WTC11 (cell line): ENCODE data around the gene GALNT2.

ENCODE experiments used
- ELF4 ChIP-seq: sonication (generic); formaldehyde crosslinking; IDR thresholded peaks from 2 replicates; pipeline ENCODE4 v1.8.1; 2022; ENCODE audit warnings: low read depth, mild to moderate bottlenecking, moderate library complexity, missing genetic modification reagents
- JAZF1 ChIP-seq: fragments of 250-450 bp; sonication (Bioruptor Pico); IDR thresholded peaks from 2 replicates; pipeline ENCODE4 v1.9.0; 2021; ENCODE audit warnings: moderate library complexity, mild to moderate bottlenecking, inconsistent platforms
- JUN ChIP-seq: sonication (generic); formaldehyde crosslinking; IDR thresholded peaks from 2 replicates; pipeline ENCODE4 v1.8.0; 2023; ENCODE audit warnings: mild to moderate bottlenecking, missing genetic modification reagents
- KAT7 ChIP-seq: sonication (generic); formaldehyde crosslinking; IDR thresholded peaks from 2 replicates; pipeline ENCODE4 v1.8.1; 2023; ENCODE audit warnings: missing genetic modification reagents, mild to moderate bottlenecking, borderline replicate concordance
- TP53 ChIP-seq: sonication (generic); formaldehyde crosslinking; IDR thresholded peaks from 2 replicates; pipeline ENCODE4 v1.8.1; 2023; ENCODE audit warnings: mild to moderate bottlenecking, missing genetic modification reagents
- ZNF121 ChIP-seq: sonication (generic); formaldehyde crosslinking; IDR thresholded peaks from 2 replicates; pipeline ENCODE4 v1.8.0; 2023; ENCODE audit warnings: missing genetic modification reagents
- ZNF416 ChIP-seq: fragments of 250-450 bp; sonication (Bioruptor Pico); IDR thresholded peaks from 2 replicates; pipeline ENCODE4 v1.9.0; 2021; ENCODE audit warnings: mild to moderate bottlenecking, inconsistent platforms
- TF ChIP-seq, protein P1 (sequence below): sonication (generic); formaldehyde crosslinking; IDR thresholded peaks from 2 replicates; pipeline ENCODE4 v1.8.0; 2022; ENCODE audit warnings: mild to moderate bottlenecking, missing genetic modification reagents
- TF ChIP-seq, protein P2 (sequence below): fragments of 200-600 bp; IDR thresholded peaks from 2 replicates; pipeline ENCODE4 v1.8.0; 2022; ENCODE audit warnings: antibody characterized with exemption
- TF ChIP-seq, protein P3 (sequence below): sonication (generic); formaldehyde crosslinking; IDR thresholded peaks from 2 replicates; pipeline ENCODE4 v1.8.0; 2023; ENCODE audit warnings: missing genetic modification reagents
- TF ChIP-seq, protein P4 (sequence below): sonication (generic); formaldehyde crosslinking; IDR thresholded peaks from 2 replicates; pipeline ENCODE4 v1.8.1; 2022; ENCODE audit warnings: low read depth, missing genetic modification reagents, borderline replicate concordance

DNA sequence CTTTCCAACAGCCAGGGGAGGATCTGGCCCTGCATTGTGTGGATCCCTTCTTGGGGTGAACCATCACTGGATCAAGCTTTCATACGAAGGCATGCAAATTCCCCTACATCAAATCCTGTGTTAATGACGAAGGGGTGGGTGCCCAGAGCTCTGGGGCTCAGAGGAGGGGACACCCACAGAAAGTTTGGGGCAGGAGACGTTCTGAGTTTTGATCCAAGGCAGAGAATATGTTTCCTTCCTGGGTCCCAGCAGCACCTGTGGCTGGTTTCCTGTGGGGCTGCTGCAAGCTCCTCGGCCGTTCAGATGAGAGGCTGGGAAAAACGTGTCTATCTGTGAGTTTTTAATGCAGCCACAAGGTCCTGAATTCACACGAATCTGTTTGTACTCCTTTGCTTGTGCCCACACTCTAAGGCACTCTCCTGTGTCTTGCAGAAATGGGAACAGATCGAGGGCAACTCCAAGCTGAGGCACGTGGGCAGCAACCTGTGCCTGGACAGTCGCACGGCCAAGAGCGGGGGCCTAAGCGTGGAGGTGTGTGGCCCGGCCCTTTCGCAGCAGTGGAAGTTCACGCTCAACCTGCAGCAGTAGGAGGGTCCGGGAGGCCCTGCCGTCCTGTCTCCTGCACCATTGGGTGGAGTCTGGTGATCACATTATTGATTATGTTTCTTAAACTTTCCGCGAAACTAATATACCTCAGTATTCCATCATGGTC, 212.0 kb downstream of the GALNT2 start:
- TF ChIP-seq JUN (CRISPR knock-in tag) (no peak), ZNF416 (CRISPR knock-in tag) (no peak), ELF4 (no peak), JAZF1 (CRISPR knock-in tag) (no peak), KAT7 (CRISPR knock-in tag) (no peak), ZNF121 (no peak), TP53 (CRISPR knock-in tag) (no peak)
- TF ChIP-seq, protein P1, sequence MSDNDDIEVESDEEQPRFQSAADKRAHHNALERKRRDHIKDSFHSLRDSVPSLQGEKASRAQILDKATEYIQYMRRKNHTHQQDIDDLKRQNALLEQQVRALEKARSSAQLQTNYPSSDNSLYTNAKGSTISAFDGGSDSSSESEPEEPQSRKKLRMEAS (CRISPR knock-in tag) = no peak
- TF ChIP-seq, protein P2, sequence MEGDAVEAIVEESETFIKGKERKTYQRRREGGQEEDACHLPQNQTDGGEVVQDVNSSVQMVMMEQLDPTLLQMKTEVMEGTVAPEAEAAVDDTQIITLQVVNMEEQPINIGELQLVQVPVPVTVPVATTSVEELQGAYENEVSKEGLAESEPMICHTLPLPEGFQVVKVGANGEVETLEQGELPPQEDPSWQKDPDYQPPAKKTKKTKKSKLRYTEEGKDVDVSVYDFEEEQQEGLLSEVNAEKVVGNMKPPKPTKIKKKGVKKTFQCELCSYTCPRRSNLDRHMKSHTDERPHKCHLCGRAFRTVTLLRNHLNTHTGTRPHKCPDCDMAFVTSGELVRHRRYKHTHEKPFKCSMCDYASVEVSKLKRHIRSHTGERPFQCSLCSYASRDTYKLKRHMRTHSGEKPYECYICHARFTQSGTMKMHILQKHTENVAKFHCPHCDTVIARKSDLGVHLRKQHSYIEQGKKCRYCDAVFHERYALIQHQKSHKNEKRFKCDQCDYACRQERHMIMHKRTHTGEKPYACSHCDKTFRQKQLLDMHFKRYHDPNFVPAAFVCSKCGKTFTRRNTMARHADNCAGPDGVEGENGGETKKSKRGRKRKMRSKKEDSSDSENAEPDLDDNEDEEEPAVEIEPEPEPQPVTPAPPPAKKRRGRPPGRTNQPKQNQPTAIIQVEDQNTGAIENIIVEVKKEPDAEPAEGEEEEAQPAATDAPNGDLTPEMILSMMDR = no peak
- TF ChIP-seq, protein P3, sequence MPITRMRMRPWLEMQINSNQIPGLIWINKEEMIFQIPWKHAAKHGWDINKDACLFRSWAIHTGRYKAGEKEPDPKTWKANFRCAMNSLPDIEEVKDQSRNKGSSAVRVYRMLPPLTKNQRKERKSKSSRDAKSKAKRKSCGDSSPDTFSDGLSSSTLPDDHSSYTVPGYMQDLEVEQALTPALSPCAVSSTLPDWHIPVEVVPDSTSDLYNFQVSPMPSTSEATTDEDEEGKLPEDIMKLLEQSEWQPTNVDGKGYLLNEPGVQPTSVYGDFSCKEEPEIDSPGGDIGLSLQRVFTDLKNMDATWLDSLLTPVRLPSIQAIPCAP (CRISPR knock-in tag) = no peak
- TF ChIP-seq, protein P4, sequence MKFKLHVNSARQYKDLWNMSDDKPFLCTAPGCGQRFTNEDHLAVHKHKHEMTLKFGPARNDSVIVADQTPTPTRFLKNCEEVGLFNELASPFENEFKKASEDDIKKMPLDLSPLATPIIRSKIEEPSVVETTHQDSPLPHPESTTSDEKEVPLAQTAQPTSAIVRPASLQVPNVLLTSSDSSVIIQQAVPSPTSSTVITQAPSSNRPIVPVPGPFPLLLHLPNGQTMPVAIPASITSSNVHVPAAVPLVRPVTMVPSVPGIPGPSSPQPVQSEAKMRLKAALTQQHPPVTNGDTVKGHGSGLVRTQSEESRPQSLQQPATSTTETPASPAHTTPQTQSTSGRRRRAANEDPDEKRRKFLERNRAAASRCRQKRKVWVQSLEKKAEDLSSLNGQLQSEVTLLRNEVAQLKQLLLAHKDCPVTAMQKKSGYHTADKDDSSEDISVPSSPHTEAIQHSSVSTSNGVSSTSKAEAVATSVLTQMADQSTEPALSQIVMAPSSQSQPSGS (CRISPR knock-in tag) = no peak
